ENCODE results near the gene CARS2. TPM values are rescaled to one million over a fixed set of nuclear protein-coding genes. Genes with fewer than 3 reads are reported as not detected.

CARS2 gene
- total and polyA plus RNA-seq, 2 experiments from 2014 or later = 39.0 to 53.5 TPM

DNA sequence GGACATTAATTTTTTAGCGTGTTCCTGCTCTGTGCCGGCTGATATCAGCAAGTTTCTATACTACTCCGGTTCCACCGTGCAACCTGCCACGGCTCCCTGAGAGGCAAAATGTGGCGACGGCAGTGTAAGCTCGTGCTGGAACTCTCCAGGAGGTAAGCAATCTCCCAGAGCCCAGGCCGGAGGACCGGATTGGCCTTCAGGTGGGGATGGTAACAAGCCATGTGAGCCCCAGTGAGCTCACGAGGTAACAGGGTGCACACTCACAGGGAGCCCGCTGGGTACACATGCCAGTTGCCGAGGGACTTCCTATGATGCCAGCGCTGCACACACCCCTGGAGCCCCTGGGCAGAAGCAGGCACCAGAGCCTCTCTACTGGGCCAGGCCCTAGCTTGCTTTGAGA is 52.1 kb downstream of the CARS2 start:
- no peaks in the 10 kb centered on the region for H3K4me1 ChIP-seq (ENCODE audit: insufficient read depth)
- H3K4me2 ChIP-seq = no peak overlapping the region
- Mint-ChIP-seq H3K4me3 (no peak overlapping the region), H3K27me3 (ENCODE audit: insufficient read depth, low read depth, poor library complexity) (peaks cover 4% of the 10 kb centered on the region), H3K36me3 (ENCODE audit: low read depth) (peaks cover 30% of the 10 kb centered on the region), H3K9me3 (peaks cover 11% of the 10 kb centered on the region), H3K4me1 (peaks cover 9% of the 10 kb centered on the region), H3K27ac (no peak overlapping the region)
- H3K27me3 ChIP-seq (ENCODE audit: insufficient read depth) = no peaks in the 10 kb centered on the region
- H3K79me2 ChIP-seq (replicated peaks; ENCODE audit: insufficient read depth) = no peaks in the 10 kb centered on the region
- H4K20me1 ChIP-seq (replicated peaks; ENCODE audit: insufficient read depth) = peaks cover 3% of the 10 kb centered on the region; the same call in 1 of the 2 replicates
- no peaks in the 10 kb centered on the region for H3K9me2 ChIP-seq (ENCODE audit: insufficient read depth)
- H3K36me3 ChIP-seq (ENCODE audit: insufficient read depth) = peaks cover 5% of the 10 kb centered on the region; the same call in 1 of the 2 replicates
- H2AFZ ChIP-seq = no peak overlapping the region
- no peak overlapping the region for H3K27ac ChIP-seq (ENCODE audit: low read depth)
- H3K4me3 ChIP-seq = no peak overlapping the region
- DNase-seq (ENCODE audit: low spot score) (no peak), ATAC-seq (no peak)
- TF ChIP-seq, protein P1, sequence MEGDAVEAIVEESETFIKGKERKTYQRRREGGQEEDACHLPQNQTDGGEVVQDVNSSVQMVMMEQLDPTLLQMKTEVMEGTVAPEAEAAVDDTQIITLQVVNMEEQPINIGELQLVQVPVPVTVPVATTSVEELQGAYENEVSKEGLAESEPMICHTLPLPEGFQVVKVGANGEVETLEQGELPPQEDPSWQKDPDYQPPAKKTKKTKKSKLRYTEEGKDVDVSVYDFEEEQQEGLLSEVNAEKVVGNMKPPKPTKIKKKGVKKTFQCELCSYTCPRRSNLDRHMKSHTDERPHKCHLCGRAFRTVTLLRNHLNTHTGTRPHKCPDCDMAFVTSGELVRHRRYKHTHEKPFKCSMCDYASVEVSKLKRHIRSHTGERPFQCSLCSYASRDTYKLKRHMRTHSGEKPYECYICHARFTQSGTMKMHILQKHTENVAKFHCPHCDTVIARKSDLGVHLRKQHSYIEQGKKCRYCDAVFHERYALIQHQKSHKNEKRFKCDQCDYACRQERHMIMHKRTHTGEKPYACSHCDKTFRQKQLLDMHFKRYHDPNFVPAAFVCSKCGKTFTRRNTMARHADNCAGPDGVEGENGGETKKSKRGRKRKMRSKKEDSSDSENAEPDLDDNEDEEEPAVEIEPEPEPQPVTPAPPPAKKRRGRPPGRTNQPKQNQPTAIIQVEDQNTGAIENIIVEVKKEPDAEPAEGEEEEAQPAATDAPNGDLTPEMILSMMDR (conservative IDR thresholded peaks at IDR 0.05; ENCODE audit: low read depth in 2 of 2) = no peak
- TF ChIP-seq EZH2phosphoT487 (IDR thresholded peaks at IDR 0.05; ENCODE audit: unreplicated experiment) = no peak
- TF ChIP-seq, protein P2, sequence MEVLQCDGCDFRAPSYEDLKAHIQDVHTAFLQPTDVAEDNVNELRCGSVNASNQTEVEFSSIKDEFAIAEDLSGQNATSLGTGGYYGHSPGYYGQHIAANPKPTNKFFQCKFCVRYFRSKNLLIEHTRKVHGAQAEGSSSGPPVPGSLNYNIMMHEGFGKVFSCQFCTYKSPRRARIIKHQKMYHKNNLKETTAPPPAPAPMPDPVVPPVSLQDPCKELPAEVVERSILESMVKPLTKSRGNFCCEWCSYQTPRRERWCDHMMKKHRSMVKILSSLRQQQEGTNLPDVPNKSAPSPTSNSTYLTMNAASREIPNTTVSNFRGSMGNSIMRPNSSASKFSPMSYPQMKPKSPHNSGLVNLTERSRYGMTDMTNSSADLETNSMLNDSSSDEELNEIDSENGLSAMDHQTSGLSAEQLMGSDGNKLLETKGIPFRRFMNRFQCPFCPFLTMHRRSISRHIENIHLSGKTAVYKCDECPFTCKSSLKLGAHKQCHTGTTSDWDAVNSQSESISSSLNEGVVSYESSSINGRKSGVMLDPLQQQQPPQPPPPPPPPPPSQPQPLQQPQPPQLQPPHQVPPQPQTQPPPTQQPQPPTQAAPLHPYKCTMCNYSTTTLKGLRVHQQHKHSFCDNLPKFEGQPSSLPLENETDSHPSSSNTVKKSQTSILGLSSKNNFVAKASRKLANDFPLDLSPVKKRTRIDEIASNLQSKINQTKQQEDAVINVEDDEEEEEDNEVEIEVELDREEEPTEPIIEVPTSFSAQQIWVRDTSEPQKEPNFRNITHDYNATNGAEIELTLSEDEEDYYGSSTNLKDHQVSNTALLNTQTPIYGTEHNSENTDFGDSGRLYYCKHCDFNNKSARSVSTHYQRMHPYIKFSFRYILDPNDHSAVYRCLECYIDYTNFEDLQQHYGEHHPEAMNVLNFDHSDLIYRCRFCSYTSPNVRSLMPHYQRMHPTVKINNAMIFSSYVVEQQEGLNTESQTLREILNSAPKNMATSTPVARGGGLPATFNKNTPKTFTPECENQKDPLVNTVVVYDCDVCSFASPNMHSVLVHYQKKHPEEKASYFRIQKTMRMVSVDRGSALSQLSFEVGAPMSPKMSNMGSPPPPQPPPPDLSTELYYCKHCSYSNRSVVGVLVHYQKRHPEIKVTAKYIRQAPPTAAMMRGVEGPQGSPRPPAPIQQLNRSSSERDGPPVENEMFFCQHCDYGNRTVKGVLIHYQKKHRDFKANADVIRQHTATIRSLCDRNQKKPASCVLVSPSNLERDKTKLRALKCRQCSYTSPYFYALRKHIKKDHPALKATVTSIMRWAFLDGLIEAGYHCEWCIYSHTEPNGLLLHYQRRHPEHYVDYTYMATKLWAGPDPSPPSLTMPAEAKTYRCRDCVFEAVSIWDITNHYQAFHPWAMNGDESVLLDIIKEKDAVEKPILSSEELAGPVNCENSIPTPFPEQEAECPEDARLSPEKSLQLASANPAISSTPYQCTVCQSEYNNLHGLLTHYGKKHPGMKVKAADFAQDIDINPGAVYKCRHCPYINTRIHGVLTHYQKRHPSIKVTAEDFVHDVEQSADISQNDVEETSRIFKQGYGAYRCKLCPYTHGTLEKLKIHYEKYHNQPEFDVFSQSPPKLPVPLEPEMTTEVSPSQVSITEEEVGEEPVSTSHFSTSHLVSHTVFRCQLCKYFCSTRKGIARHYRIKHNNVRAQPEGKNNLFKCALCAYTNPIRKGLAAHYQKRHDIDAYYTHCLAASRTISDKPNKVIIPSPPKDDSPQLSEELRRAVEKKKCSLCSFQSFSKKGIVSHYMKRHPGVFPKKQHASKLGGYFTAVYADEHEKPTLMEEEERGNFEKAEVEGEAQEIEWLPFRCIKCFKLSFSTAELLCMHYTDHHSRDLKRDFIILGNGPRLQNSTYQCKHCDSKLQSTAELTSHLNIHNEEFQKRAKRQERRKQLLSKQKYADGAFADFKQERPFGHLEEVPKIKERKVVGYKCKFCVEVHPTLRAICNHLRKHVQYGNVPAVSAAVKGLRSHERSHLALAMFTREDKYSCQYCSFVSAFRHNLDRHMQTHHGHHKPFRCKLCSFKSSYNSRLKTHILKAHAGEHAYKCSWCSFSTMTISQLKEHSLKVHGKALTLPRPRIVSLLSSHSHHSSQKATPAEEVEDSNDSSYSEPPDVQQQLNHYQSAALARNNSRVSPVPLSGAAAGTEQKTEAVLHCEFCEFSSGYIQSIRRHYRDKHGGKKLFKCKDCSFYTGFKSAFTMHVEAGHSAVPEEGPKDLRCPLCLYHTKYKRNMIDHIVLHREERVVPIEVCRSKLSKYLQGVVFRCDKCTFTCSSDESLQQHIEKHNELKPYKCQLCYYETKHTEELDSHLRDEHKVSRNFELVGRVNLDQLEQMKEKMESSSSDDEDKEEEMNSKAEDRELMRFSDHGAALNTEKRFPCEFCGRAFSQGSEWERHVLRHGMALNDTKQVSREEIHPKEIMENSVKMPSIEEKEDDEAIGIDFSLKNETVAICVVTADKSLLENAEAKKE (CRISPR knock-in tag; IDR thresholded peaks at IDR 0.05) = no peak
- no peak for TF ChIP-seq EZH2 (IDR thresholded peaks at IDR 0.05; ENCODE audit: low read depth, unreplicated experiment)
- no peak for TF ChIP-seq ZNF114 (CRISPR knock-in tag; IDR thresholded peaks at IDR 0.05)
- TF ChIP-seq, protein P3, sequence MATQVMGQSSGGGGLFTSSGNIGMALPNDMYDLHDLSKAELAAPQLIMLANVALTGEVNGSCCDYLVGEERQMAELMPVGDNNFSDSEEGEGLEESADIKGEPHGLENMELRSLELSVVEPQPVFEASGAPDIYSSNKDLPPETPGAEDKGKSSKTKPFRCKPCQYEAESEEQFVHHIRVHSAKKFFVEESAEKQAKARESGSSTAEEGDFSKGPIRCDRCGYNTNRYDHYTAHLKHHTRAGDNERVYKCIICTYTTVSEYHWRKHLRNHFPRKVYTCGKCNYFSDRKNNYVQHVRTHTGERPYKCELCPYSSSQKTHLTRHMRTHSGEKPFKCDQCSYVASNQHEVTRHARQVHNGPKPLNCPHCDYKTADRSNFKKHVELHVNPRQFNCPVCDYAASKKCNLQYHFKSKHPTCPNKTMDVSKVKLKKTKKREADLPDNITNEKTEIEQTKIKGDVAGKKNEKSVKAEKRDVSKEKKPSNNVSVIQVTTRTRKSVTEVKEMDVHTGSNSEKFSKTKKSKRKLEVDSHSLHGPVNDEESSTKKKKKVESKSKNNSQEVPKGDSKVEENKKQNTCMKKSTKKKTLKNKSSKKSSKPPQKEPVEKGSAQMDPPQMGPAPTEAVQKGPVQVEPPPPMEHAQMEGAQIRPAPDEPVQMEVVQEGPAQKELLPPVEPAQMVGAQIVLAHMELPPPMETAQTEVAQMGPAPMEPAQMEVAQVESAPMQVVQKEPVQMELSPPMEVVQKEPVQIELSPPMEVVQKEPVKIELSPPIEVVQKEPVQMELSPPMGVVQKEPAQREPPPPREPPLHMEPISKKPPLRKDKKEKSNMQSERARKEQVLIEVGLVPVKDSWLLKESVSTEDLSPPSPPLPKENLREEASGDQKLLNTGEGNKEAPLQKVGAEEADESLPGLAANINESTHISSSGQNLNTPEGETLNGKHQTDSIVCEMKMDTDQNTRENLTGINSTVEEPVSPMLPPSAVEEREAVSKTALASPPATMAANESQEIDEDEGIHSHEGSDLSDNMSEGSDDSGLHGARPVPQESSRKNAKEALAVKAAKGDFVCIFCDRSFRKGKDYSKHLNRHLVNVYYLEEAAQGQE (IDR thresholded peaks at IDR 0.05; ENCODE audit: unreplicated experiment) = no peak
- H3F3A ChIP-seq (replicated peaks; ENCODE audit: low read depth) = no peaks in the 10 kb centered on the region

Measured in GM23338 (cell line).